ENCODE data around the gene MTF2.
"Not testable (repeated sequence)": the region's sequence is repeated elsewhere in the genome, so short reads cannot be mapped to it uniquely, and the experiment has no call there.

The MTF2 gene

DNA sequence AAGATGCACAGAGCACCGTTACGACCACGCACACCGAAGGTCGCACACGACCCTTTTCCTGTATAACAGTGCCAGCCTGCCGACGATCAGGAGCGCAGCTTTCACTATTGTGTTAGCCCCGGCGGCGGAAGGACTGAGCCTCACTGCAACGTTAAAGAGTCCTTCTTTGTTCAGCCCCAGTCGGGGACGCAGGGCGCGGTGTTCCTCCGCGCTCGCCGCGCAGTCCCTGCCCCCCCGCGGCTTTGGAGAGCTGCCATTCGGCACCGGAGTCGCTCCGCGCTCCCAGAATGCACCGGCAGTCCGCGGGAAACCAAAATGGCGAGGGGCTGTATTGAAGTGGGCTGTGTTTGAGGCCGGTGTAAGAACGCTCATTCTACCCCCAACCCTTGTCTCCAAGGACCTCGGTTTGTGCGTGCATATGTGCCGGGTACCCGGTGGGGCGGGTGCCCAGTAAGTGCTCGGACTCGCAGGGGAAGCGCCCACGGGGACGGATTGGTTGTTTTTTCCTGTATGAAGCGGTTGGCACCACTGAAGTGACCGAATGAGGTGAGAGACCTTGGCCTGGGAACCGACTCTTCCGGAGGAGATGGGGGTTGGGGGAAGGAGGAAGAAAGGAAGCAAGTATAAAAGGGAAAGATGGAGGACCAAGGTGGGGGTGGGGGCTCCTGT lies at the start of gene MTF2:
Gene MTF2, plus strand, starts transcription at position 298 of the 669 bp plus-strand sequence. Its CDS starts 244 bp downstream, at position 542.
- Mint-ChIP-seq H3K27me3 (no peaks in the 10 kb centered on the region), H3K36me3 (peaks cover 16% of the 10 kb centered on the region), H3K4me1 (peaks cover 43% of the 10 kb centered on the region), H3K9me3 (no peaks in the 10 kb centered on the region), H3K27ac (peak within 1 kb of the TSS; percentile 93), H3K4me3 (peak within 1 kb of the TSS; percentile 92)
- ATAC-seq: peak; percentile 97

DNA sequence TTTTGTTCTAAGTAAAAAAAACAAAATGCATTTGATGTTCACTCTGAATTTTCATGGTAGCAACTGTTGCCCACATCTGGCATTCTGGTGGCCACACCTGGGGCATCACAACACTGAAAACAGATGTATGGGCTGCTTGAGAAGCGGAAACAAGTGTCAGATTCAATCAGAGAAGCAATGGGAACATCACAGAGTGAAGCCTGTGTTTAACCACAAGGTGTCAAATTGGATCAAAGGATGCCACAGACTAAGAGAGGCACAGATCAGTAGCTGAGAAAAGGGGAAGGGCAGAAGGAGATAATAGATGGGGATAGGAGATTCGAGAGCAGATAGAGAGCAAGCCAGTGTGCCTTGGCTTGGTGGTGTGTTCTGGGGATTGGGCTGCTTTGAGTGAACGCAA lies 49.8 kb upstream of the MTF2 start:
- no peak for ATAC-seq
- Mint-ChIP-seq H3K36me3 (no peaks in the 10 kb centered on the region), H3K27me3 (peaks cover 18% of the 10 kb centered on the region), H3K9me3 (no peaks in the 10 kb centered on the region), H3K27ac (no peak overlapping the region), H3K4me1 (peaks cover 20% of the 10 kb centered on the region), H3K4me3 (no peak overlapping the region)

DNA sequence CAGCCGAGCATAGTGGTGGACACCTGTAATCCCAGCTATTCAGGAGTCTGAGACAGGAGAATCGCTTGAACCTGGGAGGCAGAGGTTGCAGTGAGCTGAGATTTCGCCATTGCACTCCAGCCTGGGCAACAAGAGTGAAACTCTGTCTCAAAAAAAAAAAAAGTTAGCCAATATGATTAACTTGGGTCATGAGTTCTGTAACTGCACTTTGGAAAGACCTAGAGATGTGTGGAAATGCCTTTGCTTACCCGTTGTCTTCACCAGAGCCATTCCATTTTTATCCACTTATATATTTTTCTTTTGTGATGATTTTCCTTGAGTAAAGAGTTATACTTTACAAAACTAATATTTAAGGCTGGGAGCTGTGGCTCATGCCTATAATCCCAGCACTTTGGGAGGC lies 48.9 kb upstream of the MTF2 start:
- H3K27ac Mint-ChIP-seq, H3K4me3 Mint-ChIP-seq, H3K36me3 Mint-ChIP-seq, H3K9me3 Mint-ChIP-seq, ATAC-seq: not testable (repeated sequence)
- peaks cover 18% of the 10 kb centered on the region for H3K27me3 Mint-ChIP-seq
- peaks cover 20% of the 10 kb centered on the region for H3K4me1 Mint-ChIP-seq

DNA sequence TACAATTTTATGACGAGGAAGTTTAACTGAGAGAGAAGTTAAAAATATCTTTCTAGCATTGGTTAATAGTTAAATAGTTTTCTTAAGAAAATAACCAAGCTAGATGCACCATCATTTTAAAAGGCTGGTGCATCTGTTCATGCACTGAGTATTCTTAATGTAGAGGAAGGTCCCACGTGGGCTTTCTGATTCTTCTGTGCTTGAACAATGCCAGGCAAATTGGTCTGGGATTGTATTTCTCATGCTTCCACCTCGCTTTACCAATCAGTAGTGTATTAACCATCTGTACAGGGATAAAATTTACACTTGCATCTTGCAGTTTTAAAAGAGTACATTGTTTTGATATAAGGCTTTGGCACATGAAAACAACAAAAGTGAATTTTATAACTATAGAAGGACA lies 47.4 kb upstream of the MTF2 start:
- H3K27ac Mint-ChIP-seq: no peak overlapping the region
- no peaks in the 10 kb centered on the region for H3K36me3 Mint-ChIP-seq
- H3K27me3 Mint-ChIP-seq: peaks cover 16% of the 10 kb centered on the region
- H3K4me3 Mint-ChIP-seq: no peak overlapping the region
- ATAC-seq: no peak
- peaks cover 20% of the 10 kb centered on the region for H3K4me1 Mint-ChIP-seq
- H3K9me3 Mint-ChIP-seq: no peaks in the 10 kb centered on the region

GRCh38 chr1:93033029-93033428 lies 46.1 kb upstream of the MTF2 start:
- H3K9me3 Mint-ChIP-seq: no peaks in the 10 kb centered on the region
- peaks cover 5% of the 10 kb centered on the region for H3K27me3 Mint-ChIP-seq
- no peak overlapping the region for H3K4me3 Mint-ChIP-seq
- no peak for ATAC-seq
- H3K4me1 Mint-ChIP-seq: peaks cover 20% of the 10 kb centered on the region
- H3K36me3 Mint-ChIP-seq: no peaks in the 10 kb centered on the region
- peak overlapping the region; percentile 51 for H3K27ac Mint-ChIP-seq

- Mint-ChIP-seq H3K27ac (peak overlapping the region; percentile 51), H3K27me3 (no peaks in the 10 kb centered on the region), H3K4me1 (peaks cover 20% of the 10 kb centered on the region), H3K9me3 (no peaks in the 10 kb centered on the region), H3K4me3 (peak overlapping the region; percentile 23), H3K36me3 (no peaks in the 10 kb centered on the region)
- peak; percentile 91 for ATAC-seq
Measured at GRCh38 chr1:93033785-93034184, 45.3 kb upstream of the MTF2 start.

DNA sequence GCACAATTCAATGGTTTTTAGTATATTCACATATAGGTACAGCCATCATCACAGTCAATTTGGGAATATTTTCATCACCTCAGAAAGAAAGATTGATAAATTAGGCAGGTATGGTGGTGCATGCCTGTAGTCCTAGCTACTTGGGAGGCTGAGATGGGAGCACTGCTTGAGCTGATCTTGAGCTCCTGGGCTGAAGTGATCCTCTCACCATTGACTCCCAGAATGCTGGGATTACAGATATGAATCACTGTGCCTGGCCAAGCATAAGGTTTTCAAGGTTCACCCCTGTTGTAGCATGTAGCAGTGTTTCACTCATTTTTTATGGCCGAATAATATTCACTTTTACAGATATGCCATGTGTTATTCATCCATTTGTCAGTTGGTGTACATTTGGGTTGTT lies 44.7 kb upstream of the MTF2 start:
- ATAC-seq: no peak
- no peak overlapping the region for H3K27ac Mint-ChIP-seq

DNA sequence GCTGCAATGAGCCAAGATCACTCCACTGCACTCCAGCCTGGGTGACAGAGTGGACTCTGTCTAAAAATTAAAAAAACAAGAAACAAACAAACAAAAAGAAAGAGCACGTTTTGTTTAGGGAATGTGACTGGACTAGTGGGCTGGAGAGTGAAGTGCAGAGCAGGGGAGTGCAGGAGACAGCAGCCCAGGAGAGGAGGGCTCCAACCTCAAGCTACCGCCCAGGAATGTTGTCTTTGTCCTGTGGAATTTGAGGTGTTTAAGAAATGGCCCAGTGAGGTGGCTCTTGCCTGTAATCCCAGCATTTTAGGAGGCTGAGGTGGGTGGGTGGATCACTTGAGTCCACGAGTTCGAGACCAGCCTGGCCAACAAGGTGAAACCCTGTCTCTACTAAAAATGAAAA lies 42.4 kb upstream of the MTF2 start:
- no peaks in the 10 kb centered on the region for H3K9me3 Mint-ChIP-seq
- no peak overlapping the region for H3K27ac Mint-ChIP-seq
- no peak overlapping the region for H3K4me3 Mint-ChIP-seq
- H3K36me3 Mint-ChIP-seq: no peaks in the 10 kb centered on the region
- H3K4me1 Mint-ChIP-seq: peaks cover 15% of the 10 kb centered on the region
- no peaks in the 10 kb centered on the region for H3K27me3 Mint-ChIP-seq
- no peak for ATAC-seq

More for the DNA sequence above, 44.7 kb upstream of the MTF2 start:
- no peaks in the 10 kb centered on the region for H3K9me3 Mint-ChIP-seq
- H3K36me3 Mint-ChIP-seq: no peaks in the 10 kb centered on the region
- no peak overlapping the region for H3K4me3 Mint-ChIP-seq
- H3K27me3 Mint-ChIP-seq: no peaks in the 10 kb centered on the region
- peaks cover 16% of the 10 kb centered on the region for H3K4me1 Mint-ChIP-seq

DNA sequence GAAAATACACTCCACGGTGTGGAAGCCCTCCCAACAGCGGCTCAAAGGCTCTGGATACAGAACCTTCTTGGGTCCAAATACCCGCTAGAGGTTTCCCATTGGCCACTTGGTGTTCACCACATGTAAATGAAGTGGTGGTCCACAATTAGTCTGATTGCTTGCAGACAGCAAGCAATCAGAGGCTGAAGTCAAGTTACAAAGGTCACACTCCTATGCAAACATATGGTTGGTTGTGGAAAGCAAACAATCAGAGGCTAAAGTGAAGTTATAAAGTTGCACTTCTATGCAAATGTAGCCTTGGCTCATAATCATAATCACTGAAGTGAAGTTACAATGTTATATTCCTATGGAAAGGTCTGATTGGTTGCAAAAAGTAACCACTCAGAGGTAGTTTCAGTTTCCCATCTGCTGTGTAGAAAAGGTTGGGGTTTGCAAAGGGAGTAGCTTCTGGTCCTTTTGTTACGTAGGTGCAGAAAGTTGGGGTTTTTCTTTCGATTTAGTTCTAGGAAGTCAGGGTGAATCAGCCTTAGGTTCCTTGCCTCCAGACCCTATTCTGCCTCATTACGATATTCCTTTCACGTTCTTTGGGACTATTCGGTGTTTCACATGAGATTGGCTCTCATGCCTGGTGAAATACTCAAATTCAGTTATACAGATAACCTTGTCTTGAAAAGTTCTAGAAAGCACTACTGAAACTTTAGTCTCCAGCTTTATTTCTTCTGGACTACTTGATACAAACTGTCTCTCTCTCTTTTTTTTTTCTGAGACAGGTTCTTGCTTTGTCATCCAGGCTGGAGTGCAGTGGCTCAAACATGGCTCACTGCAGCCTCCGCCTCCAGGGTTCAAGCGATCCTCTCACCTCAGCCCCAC lies 36.7 kb upstream of the MTF2 start:
- H3K4me1 Mint-ChIP-seq: peaks cover 4% of the 10 kb centered on the region

DNA sequence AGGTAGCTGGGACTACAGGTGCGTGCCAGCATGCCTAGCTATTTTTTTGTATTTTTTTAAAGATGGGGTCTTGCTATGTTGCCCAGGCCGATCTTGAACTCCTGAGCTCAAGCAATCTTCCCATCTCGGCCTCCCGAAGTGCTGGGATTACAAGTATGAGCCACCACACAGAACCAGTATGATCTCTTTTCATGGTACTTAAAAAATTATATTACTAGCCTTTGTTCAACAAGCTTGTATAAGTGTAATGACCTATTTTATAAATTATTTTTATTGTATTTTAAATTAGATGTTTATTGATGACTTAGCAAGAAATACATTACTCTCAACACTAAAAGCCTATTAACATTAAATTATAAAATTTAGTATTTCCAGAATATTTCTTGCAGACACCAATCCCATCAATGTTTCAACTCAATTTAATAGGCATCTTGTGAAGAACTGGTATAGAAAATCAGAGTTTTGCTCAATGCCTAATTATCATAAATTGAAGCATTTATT lies 36.0 kb upstream of the MTF2 start:
- peaks cover 4% of the 10 kb centered on the region for H3K4me1 Mint-ChIP-seq
- no peaks in the 10 kb centered on the region for H3K36me3 Mint-ChIP-seq
- H3K27me3 Mint-ChIP-seq: no peaks in the 10 kb centered on the region
- H3K9me3 Mint-ChIP-seq: no peaks in the 10 kb centered on the region
- peak overlapping the region; percentile 63 for H3K4me3 Mint-ChIP-seq
- ATAC-seq: no peak
- peak overlapping the region; percentile 73 for H3K27ac Mint-ChIP-seq

More for the DNA sequence above, 36.7 kb upstream of the MTF2 start:
- ATAC-seq: peak; percentile 93
- peak overlapping the region; percentile 73 for H3K27ac Mint-ChIP-seq
- H3K36me3 Mint-ChIP-seq: no peaks in the 10 kb centered on the region
- H3K27me3 Mint-ChIP-seq: no peaks in the 10 kb centered on the region
- no peaks in the 10 kb centered on the region for H3K9me3 Mint-ChIP-seq
- peak overlapping the region; percentile 63 for H3K4me3 Mint-ChIP-seq

- Mint-ChIP-seq H3K27me3 (no peaks in the 10 kb centered on the region), H3K9me3 (no peaks in the 10 kb centered on the region), H3K4me3 (no peak overlapping the region), H3K36me3 (no peaks in the 10 kb centered on the region), H3K4me1 (no peaks in the 10 kb centered on the region), H3K27ac (no peak overlapping the region)
- ATAC-seq: no peak
Measured at GRCh38 chr1:93047618-93048017, 31.5 kb upstream of the MTF2 start.

- Mint-ChIP-seq H3K9me3 (no peaks in the 10 kb centered on the region), H3K27me3 (no peaks in the 10 kb centered on the region), H3K27ac (no peak overlapping the region), H3K4me3 (no peak overlapping the region), H3K36me3 (no peaks in the 10 kb centered on the region), H3K4me1 (no peaks in the 10 kb centered on the region)
- no peak for ATAC-seq
Measured at GRCh38 chr1:93051961-93052360, 27.1 kb upstream of the MTF2 start.

DNA sequence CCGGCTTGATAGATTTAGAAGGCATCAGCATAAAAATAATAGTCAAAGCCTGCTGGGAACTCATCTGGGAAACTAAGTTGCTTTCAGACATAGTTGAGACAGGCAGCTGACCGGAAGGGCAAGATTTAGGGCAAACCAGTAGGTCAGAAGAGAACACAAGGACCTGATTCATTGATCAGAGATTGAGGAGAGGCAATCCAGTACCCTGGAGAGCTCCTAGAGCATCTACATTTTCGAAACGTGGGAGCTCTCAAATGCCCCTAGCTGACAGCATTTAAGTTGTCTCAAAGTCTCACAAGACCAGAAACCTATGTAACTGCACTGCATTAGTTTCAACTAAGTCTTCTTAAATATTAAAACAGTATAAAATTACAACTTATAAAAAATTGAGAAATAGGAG lies 22.9 kb upstream of the MTF2 start:
- Mint-ChIP-seq H3K9me3 (no peaks in the 10 kb centered on the region), H3K4me3 (no peak overlapping the region), H3K4me1 (no peaks in the 10 kb centered on the region), H3K27ac (no peak overlapping the region), H3K36me3 (no peaks in the 10 kb centered on the region), H3K27me3 (no peaks in the 10 kb centered on the region)
- no peak for ATAC-seq

GRCh38 chr1:93056649-93057048 lies 22.4 kb upstream of the MTF2 start:
- H3K36me3 Mint-ChIP-seq: no peaks in the 10 kb centered on the region
- no peak overlapping the region for H3K27ac Mint-ChIP-seq
- no peak overlapping the region for H3K4me3 Mint-ChIP-seq
- ATAC-seq: no peak
- no peaks in the 10 kb centered on the region for H3K4me1 Mint-ChIP-seq
- no peaks in the 10 kb centered on the region for H3K9me3 Mint-ChIP-seq
- no peaks in the 10 kb centered on the region for H3K27me3 Mint-ChIP-seq

GRCh38 chr1:93061895-93062792 lies 16.9 kb upstream of the MTF2 start:
- Mint-ChIP-seq H3K27me3 (no peaks in the 10 kb centered on the region), H3K4me1 (peaks cover 5% of the 10 kb centered on the region), H3K9me3 (no peaks in the 10 kb centered on the region), H3K4me3 (no peak overlapping the region), H3K36me3 (no peaks in the 10 kb centered on the region), H3K27ac (no peak overlapping the region)
- ATAC-seq: peak; percentile 77
